Spleen (tissue), 11 donors: ENCODE data around the gene SEPTIN10. TPM values are rescaled to one million over a fixed set of nuclear protein-coding genes. Genes with fewer than 3 reads are reported as not detected.

Experiments
- DNase-seq: peaks from one replicate; pipeline ENCODE4 v3.0.0-alpha.2; 2020
- H3K27ac ChIP-seq, 8 donors: fragments of 200-600 bp; sonication (generic) in 7 of 8; 1 replicate in 4 of 8; 2 replicates in 4 of 8; pipeline versions ENCODE4 v1.5.0 to v1.8.0; 2016 to 2021; ENCODE audit warnings: inconsistent platforms in 4 of 8, mild to moderate bottlenecking in 4 of 8, moderate library complexity in 1 of 8
- H3K27me3 ChIP-seq, 7 donors: fragments of 200-600 bp; sonication (generic) in 6 of 7; replicated peaks in 1 of 7; 1 replicate in 4 of 7; 2 replicates in 3 of 7; pipeline versions ENCODE4 v1.5.0 to v1.8.0; 2016 to 2021; ENCODE audit warnings: inconsistent platforms in 3 of 7, mild to moderate bottlenecking in 1 of 7
- H3K36me3 ChIP-seq, 6 donors: fragments of 200-600 bp; sonication (generic) in 5 of 6; 1 replicate in 4 of 6; 2 replicates in 2 of 6; pipeline versions ENCODE4 v1.5.0 to v1.8.0; 2016 to 2021; ENCODE audit warnings: inconsistent platforms in 2 of 6
- H3K4me1 ChIP-seq, 6 donors: fragments of 200-600 bp; sonication (generic) in 5 of 6; 1 replicate in 3 of 6; 2 replicates in 3 of 6; pipeline versions ENCODE4 v1.5.0 to v1.8.0; 2016 to 2021; ENCODE audit warnings: inconsistent platforms in 3 of 6
- H3K4me3 ChIP-seq, 8 donors: fragments of 200-600 bp; sonication (generic) in 7 of 8; 1 replicate in 4 of 8; 2 replicates in 4 of 8; pipeline versions ENCODE4 v1.5.0 to v1.8.0; 2016 to 2021; ENCODE audit warnings: inconsistent platforms in 4 of 8, mild to moderate bottlenecking in 4 of 8, moderate library complexity in 2 of 8
- H3K9me3 ChIP-seq, 8 donors: fragments of 200-600 bp; sonication (generic) in 7 of 8; 1 replicate in 4 of 8; 2 replicates in 4 of 8; pipeline versions ENCODE4 v1.5.0 to v1.8.0; 2016 to 2021; ENCODE audit warnings: inconsistent platforms in 4 of 8
- CTCF ChIP-seq, 11 experiments: fragments of 200-600 bp in 7 of 11; fragments of 450-650 bp in 4 of 11; sonication (generic) in 4 of 11; IDR thresholded peaks in 8 of 11; conservative IDR thresholded peaks in 3 of 11; 1 replicate in 7 of 11; 2 replicates in 4 of 11; pipeline versions ENCODE4 v1.4.0 to v1.8.0; 2016 to 2021; ENCODE audit warnings: antibody characterized with exemption in 11 of 11, inconsistent platforms in 4 of 11, mild to moderate bottlenecking in 1 of 11
- POLR2A ChIP-seq, 3 donors: fragments of 450-650 bp; IDR thresholded peaks; one replicate each; pipeline ENCODE4 v1.5.1; 2017; ENCODE audit warnings: antibody characterized with exemption in 3 of 3, mild to moderate bottlenecking in 1 of 3
- POLR2AphosphoS5 ChIP-seq, 3 donors: sonication (generic); formaldehyde crosslinking; IDR thresholded peaks; one replicate each; pipeline ENCODE4 v1.5.1; 2017; ENCODE audit warnings: antibody characterized with exemption in 3 of 3
- WGBS, 5 donors: extraction: QIAGEN DNeasy Blood & Tissue Kit in 3 of 5; methylation state at CpG; one replicate each; pipeline versions ENCODE4 v1.1.5 to v1.1.7; 2013 to 2018; 5-methylcytosine and 5-hydroxymethylcytosine counted together
- intact Hi-C: fragments of 100-400 bp; cut with DNase I; formaldehyde crosslinking; loops from one replicate; pipeline ENCODE4 v1.15.0; 2023; ENCODE audit warnings: low total_unique reads
- polyA plus RNA-seq, 3 donors: library from polyadenylated mRNA; stranded (reverse); fragments of 200-250 nt; gene quantifications; one replicate each; pipeline ENCODE4 v1.2.1, GENCODE V29; 2013
- total RNA-seq, 7 donors: library from RNA; depleted of rRNA in 3 of 7; stranded (reverse); fragments of >200 nt in 3 of 7; fragmentation: NEBNext Ultra II Directional in 4 of 7; extraction: Animal tissue kit (Norgen Biotek cat#: 25700) in 4 of 7; gene quantifications; one replicate each; pipeline versions ENCODE4 v1.1.0 to v1.2.1, GENCODE V29; 2016 to 2021
- donor health status: healthy with polysubstance abuse.
- donor health status: DM: no; HTN: no; CAD: no; lungs with moderate emphysema.
- donor health status: DM: no; HTN: no; CAD: no.
- donor health status: Bipolar disorder and iron deficiency.
- donor health status: healthy.
- donor health status: DM: no; HTN: no; CAD: no.
- donor health status: DM: yes; HTN: yes; CAD: no.

Gene SEPTIN10
- total and polyA plus RNA-seq, 10 donors = 14.7 to 95.3 (median 58.3) TPM

GRCh38 chr2:109503191-109503590 is 110.6 kb downstream of the SEPTIN10 start:
- no peak overlapping the region for H3K27ac ChIP-seq
- H3K27me3 ChIP-seq = no peaks in the 10 kb centered on the region
- WGBS, 5 donors = 26 to 48% (median 43%) methylated on average over 5 of the region's 5 CpGs
- peaks cover 0 to 14% (median 0%) of the 10 kb centered on the region in 6 donors for H3K36me3 ChIP-seq
- H3K4me3 ChIP-seq = no peak overlapping the region
- intact Hi-C loops = no loop called here
- DNase-seq = no peak
- H3K9me3 ChIP-seq = no peaks in the 10 kb centered on the region
- peaks cover 0 to 20% (median 10%) of the 10 kb centered on the region in 6 donors for H3K4me1 ChIP-seq
- TF ChIP-seq POLR2AphosphoS5 (IDR thresholded peaks at IDR 0.05) (no peak), POLR2A (IDR thresholded peaks at IDR 0.05) (no peak), CTCF (IDR thresholded peaks at IDR 0.05 in 8 of 11, conservative IDR thresholded peaks at IDR 0.05 in 3 of 11) (no peak)

GRCh38 chr2:109501461-109501860 is 112.3 kb downstream of the SEPTIN10 start:
- no peak for DNase-seq
- TF ChIP-seq POLR2AphosphoS5 (IDR thresholded peaks at IDR 0.05) (no peak), POLR2A (IDR thresholded peaks at IDR 0.05) (no peak), CTCF (IDR thresholded peaks at IDR 0.05 in 8 of 11, conservative IDR thresholded peaks at IDR 0.05 in 3 of 11) (no peak)
- 87 to 95% (median 90%) methylated on average over 18 to 21 of the region's 21 CpGs for WGBS, 5 donors
- H3K36me3 ChIP-seq = peaks cover 0 to 14% (median 0%) of the 10 kb centered on the region in 6 donors
- no peak overlapping the region for H3K27ac ChIP-seq
- H3K27me3 ChIP-seq = no peaks in the 10 kb centered on the region
- no peaks in the 10 kb centered on the region for H3K9me3 ChIP-seq
- intact Hi-C loops = no loop called here
- H3K4me1 ChIP-seq = peaks cover 0 to 28% (median 16%) of the 10 kb centered on the region in 6 donors
- H3K4me3 ChIP-seq = no peak overlapping the region

GRCh38 chr2:109500910-109501309 is 112.9 kb downstream of the SEPTIN10 start:
- H3K9me3 ChIP-seq = no peaks in the 10 kb centered on the region
- intact Hi-C loops = no loop called here
- H3K27ac ChIP-seq = no peak overlapping the region
- TF ChIP-seq CTCF (IDR thresholded peaks at IDR 0.05 in 8 of 11, conservative IDR thresholded peaks at IDR 0.05 in 3 of 11) (no peak), POLR2A (IDR thresholded peaks at IDR 0.05) (no peak), POLR2AphosphoS5 (IDR thresholded peaks at IDR 0.05) (no peak)
- peaks cover 0 to 28% (median 16%) of the 10 kb centered on the region in 6 donors for H3K4me1 ChIP-seq
- 90 to 92% (median 90%) methylated on average over 8 of the region's 8 CpGs for WGBS, 5 donors
- no peaks in the 10 kb centered on the region for H3K27me3 ChIP-seq
- no peak overlapping the region for H3K4me3 ChIP-seq
- peaks cover 0 to 14% (median 0%) of the 10 kb centered on the region in 6 donors for H3K36me3 ChIP-seq
- peak; percentile 50 for DNase-seq

- WGBS, 5 donors = 31 to 51% (median 37%) methylated on average over 3 to 5 of the region's 5 CpGs
Measured at GRCh38 chr2:109499566-109499965, 114.2 kb downstream of the SEPTIN10 start.

More at GRCh38 chr2:109499566-109499965, 114.2 kb downstream of the SEPTIN10 start:
- TF ChIP-seq POLR2AphosphoS5 (IDR thresholded peaks at IDR 0.05) = peak in 1 of 3 donors; percentile 39
- TF ChIP-seq CTCF (IDR thresholded peaks at IDR 0.05 in 8 of 11, conservative IDR thresholded peaks at IDR 0.05 in 3 of 11) = no peak
- TF ChIP-seq POLR2A (IDR thresholded peaks at IDR 0.05) = no peak
- H3K9me3 ChIP-seq = no peaks in the 10 kb centered on the region
- H3K27ac ChIP-seq = peak overlapping the region in 1 of 8 donors; percentile 22
- H3K36me3 ChIP-seq = peaks cover 0 to 14% (median 0%) of the 10 kb centered on the region in 6 donors
- no peak for DNase-seq
- H3K27me3 ChIP-seq = no peaks in the 10 kb centered on the region
- intact Hi-C loops = no loop called here
- H3K4me1 ChIP-seq = peaks cover 0 to 28% (median 16%) of the 10 kb centered on the region in 6 donors
- no peak overlapping the region for H3K4me3 ChIP-seq
